ENCODE measurements around the gene RDH12.
"Not testable (repeated sequence)": the region's sequence is repeated elsewhere in the genome, so short reads cannot be mapped to it uniquely, and the experiment has no call there.

Gene RDH12

DNA sequence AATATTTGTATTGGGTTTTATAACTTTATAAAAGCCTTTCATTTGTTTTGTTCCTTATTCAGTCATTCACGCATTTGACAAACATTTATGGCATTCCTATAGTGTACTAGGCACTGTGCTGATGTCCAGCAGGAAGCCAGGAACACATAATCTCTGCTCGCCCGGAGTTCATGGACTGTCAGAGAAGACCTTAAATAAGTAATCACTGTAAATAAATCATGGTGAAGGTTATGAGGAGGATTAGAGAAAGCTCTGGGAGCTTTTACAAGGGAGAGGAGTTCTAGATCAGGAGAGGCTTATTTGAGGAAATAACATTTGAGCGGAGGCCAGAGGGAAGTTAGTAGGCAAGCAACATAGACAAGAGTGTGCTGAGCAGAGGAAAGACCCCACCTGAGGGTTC lies 4.7 kb upstream of the RDH12 start:
- TF ChIP-seq, protein P1, sequence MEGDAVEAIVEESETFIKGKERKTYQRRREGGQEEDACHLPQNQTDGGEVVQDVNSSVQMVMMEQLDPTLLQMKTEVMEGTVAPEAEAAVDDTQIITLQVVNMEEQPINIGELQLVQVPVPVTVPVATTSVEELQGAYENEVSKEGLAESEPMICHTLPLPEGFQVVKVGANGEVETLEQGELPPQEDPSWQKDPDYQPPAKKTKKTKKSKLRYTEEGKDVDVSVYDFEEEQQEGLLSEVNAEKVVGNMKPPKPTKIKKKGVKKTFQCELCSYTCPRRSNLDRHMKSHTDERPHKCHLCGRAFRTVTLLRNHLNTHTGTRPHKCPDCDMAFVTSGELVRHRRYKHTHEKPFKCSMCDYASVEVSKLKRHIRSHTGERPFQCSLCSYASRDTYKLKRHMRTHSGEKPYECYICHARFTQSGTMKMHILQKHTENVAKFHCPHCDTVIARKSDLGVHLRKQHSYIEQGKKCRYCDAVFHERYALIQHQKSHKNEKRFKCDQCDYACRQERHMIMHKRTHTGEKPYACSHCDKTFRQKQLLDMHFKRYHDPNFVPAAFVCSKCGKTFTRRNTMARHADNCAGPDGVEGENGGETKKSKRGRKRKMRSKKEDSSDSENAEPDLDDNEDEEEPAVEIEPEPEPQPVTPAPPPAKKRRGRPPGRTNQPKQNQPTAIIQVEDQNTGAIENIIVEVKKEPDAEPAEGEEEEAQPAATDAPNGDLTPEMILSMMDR (IDR thresholded peaks at IDR 0.05; ENCODE audit: borderline replicate concordance, control extremely low read depth, extremely low read depth, insufficient read depth, missing control alignments): no peak
- DNase-seq (ENCODE audit: low spot score): no peak
- in situ Hi-C loops (cut with MboI; ENCODE audit: low sequenced_read_pairs, unreplicated experiment): no loop called here

DNA sequence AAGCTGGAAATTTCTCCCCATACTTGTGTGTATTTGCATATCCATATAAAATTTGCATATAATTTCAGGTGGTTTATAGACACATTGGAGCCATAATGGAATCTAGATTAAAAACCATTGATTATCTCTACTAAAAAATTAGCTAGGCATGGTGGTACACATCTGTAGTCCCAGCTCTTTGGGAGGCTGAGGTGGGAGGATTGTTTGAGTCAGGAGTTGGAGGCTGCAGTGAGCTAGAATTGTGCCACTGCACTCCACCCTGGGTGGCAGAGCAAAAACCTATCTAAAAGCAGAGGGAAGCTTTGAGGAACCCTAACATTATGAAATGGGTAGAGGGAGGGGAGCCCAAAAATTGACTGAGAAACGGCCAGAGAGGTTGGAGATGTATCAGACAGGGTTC lies 3.5 kb upstream of the RDH12 start:
- TF ChIP-seq, protein P1 (IDR thresholded peaks at IDR 0.05; ENCODE audit: borderline replicate concordance, control extremely low read depth, extremely low read depth, insufficient read depth, missing control alignments): no peak
- in situ Hi-C loops (cut with MboI; ENCODE audit: low sequenced_read_pairs, unreplicated experiment): no loop called here
- DNase-seq (ENCODE audit: low spot score): no peak

DNA sequence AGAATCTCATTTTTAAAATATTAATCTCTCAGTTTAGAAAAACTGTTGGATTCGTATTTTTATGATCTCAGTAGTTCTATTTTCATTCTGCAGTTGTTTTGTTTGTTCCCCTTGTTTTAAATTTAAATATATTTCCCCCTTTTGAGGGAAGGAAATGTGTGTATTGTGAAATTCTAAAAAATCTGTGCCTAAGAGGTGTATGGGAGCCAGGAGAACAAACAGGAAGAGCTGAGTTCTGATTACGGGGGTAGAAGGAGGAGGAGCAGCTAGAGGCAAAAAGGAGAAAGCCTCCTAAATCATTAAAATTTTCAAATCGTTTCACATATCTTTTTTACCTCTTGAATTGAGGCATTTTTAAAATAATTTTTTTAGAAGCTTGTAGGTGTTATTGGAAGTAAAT lies 2.3 kb downstream of the RDH12 start:
- DNase-seq (ENCODE audit: low spot score): no peak
- in situ Hi-C loops (cut with MboI; ENCODE audit: low sequenced_read_pairs, unreplicated experiment): loop anchor here (10.0 to 25.0 kb wide), 3 partner anchors 89 to 292 kb away; partner anchors contain the start of genes ARG2 and PLEK2
- TF ChIP-seq, protein P1 (IDR thresholded peaks at IDR 0.05; ENCODE audit: borderline replicate concordance, control extremely low read depth, extremely low read depth, insufficient read depth, missing control alignments): no peak

DNA sequence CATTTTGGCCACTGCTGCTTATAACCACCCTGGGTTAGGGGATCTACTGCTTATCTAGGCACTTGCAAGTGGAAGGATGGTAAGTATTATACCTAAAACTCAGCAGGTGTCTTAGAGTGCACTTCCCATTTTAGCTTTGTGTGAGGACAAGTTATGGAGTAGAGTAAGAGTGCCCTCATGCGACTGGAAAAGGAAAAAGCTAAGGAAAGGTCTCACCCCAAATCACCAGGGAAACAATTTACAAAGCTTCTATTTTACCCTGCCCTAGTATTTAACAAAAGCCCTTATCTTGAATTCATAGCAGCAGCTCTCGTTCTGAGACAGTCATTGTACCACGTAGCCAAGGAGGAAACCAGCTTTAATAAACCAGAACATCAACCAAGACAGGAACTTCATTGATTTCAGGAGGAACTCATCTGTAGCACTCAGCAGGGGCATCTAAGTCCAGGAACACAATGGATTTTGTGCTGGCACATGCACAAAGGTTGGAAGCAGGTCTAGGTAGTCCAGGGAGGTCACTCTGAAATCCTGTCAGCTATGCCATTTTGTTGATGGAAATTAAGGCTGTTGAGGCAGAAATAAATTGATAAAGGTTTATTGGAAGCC lies 2.9 kb downstream of the RDH12 start:
- in situ Hi-C loops (cut with MboI; ENCODE audit: low sequenced_read_pairs, unreplicated experiment): loop anchor here (10.0 to 25.0 kb wide), 3 partner anchors 90 to 292 kb away; partner anchors contain the start of genes ARG2 and PLEK2
- peak; percentile 70 for DNase-seq (ENCODE audit: low spot score)
- TF ChIP-seq, protein P1 (IDR thresholded peaks at IDR 0.05; ENCODE audit: borderline replicate concordance, control extremely low read depth, extremely low read depth, insufficient read depth, missing control alignments): peak; percentile 64

DNA sequence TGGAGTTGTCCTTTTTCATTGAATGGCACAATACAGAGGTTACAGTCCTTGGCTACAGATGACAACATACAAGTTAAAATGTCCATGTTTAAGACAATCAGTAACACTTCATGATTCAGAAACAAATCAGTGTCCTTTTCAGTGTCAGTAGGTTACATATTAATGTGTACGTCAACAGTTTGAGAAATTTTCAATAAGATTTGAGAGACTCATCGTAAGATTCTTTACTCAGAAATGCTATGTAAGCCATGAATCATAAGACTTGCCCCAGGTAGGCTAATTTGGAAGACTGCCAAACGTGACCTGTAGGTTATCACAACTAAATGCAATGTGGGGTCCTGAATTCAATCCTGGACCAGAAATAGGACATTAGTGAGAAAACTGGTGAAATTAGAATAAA lies 3.5 kb downstream of the RDH12 start:
- DNase-seq (ENCODE audit: low spot score): no peak
- in situ Hi-C loops (cut with MboI; ENCODE audit: low sequenced_read_pairs, unreplicated experiment): loop anchor here (10.0 to 25.0 kb wide), 3 partner anchors 90 to 293 kb away; partner anchors contain the start of genes ARG2 and PLEK2

DNA sequence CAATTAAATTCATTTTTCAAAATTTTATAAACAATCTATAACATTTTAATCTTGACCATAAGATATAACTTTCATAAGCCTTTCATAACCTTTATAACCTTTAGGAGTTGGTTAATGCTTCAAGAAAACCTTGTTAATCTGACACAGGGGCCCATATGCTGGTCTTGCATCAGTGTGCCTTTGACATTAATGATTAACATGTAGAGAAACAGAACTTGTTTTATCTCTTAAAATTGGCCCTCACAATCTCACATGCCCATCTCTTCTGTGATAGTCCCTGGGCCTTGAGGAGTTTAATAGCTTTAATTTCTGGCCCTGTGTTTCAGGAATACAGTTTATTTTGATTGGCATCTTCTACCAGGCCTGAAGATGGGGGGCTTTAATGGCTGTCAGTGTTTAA lies 7.7 kb downstream of the RDH12 start:
- DNase-seq (ENCODE audit: low spot score): not testable (repeated sequence)
- in situ Hi-C loops (cut with MboI; ENCODE audit: low sequenced_read_pairs, unreplicated experiment): loop anchor here (10.0 to 25.0 kb wide), 3 partner anchors 95 to 297 kb away; partner anchors contain the start of genes ARG2 and PLEK2

More for the DNA sequence above, 3.5 kb downstream of the RDH12 start:
- TF ChIP-seq, protein P1 (IDR thresholded peaks at IDR 0.05; ENCODE audit: borderline replicate concordance, control extremely low read depth, extremely low read depth, insufficient read depth, missing control alignments): no peak

DNA sequence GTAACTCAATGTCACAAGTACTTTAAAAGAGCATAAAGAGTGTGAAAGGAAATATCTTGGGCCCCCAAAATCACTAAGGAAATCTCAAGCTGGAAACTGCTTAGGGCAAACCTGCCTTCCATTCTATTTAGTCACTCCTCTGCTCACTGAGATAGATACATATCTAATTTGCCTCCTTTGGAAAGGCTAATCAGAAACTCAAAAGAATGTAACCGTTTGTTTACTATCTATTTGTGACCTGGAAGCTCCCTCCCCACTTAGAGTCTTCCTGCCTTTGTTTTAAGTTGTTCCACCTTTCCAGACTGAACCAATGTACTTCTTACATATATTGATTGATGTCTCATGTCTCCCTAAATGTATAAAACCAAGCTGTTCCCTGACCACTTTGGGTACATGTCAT lies 8.1 kb downstream of the RDH12 start:
- in situ Hi-C loops (cut with MboI; ENCODE audit: low sequenced_read_pairs, unreplicated experiment): loop anchor here (10.0 to 25.0 kb wide), 3 partner anchors 95 to 297 kb away; partner anchors contain the start of genes ARG2 and PLEK2
- not testable (repeated sequence) for DNase-seq (ENCODE audit: low spot score)
